ENCODE results near the gene MMGT1.
"Not testable (repeated sequence)": the region's sequence is repeated elsewhere in the genome, so short reads cannot be mapped to it uniquely, and the experiment has no call there.

MMGT1 gene

GRCh38 chrX:135920516-135920915 lies 53.3 kb downstream of the MMGT1 start:
- not testable (repeated sequence) for DNase-seq

DNA sequence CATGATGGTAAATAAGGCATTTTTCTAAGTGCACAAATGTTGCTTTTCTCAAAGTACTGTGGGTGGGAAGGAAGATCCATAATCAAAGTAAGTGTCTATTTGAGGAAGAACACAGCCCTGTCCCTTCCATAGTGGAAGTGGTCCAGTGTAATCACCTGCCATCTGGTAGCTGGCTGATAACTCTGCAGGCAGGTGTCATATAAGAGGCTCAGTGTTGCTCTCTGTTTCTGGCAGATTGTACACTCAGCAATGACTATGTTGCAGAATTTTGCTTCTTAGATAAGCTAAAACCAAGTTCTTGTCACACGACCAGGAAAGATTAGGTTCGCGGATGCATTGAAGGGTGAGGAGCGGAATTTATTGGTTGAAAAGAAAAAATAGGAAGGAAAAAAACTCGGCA lies 59.4 kb downstream of the MMGT1 start:
- no peak for DNase-seq

All from NCI-H524 treated with DMSO at 0.1 percent for 48 hours (cell line).